Activated CD4-positive, alpha-beta T cell treated with anti-CD3 and anti-CD28 coated beads, Interleukin-2, amount 10 ng/mL, durations not matched to agents 7 days and 5 days (primary cell): ENCODE results near the gene MTERF4. TPM values are rescaled to one million over a fixed set of nuclear protein-coding genes. Genes with fewer than 3 reads are reported as not detected.

Source experiments
- CTCF ChIA-PET: fragments of 350-600 bp; sonication (Branson Sonifier 250); formaldehyde crosslinking; loops from one replicate; lab custom pipeline; 2021; ENCODE audit warnings: antibody characterized with exemption; lab: Charles Lee
- POLR2A ChIA-PET: fragments of 350-600 bp; sonication (Branson Sonifier 250); formaldehyde crosslinking; loops from one replicate; lab custom pipeline; 2021; ENCODE audit warnings: antibody characterized with exemption; lab: Charles Lee
- DNase-seq: peaks from one replicate; pipeline ENCODE4 v3.0.0-alpha.2; 2020
- H3K27ac Mint-ChIP-seq: one replicate; pipeline ENCODE4 v1.8.0; 2021; ENCODE audit warnings: mild to moderate bottlenecking, moderate library complexity, mixed read lengths
- H3K27me3 Mint-ChIP-seq: one replicate; pipeline ENCODE4 v1.8.0; 2021; ENCODE audit warnings: mixed read lengths
- H3K36me3 Mint-ChIP-seq: one replicate; pipeline ENCODE4 v1.8.0; 2021; ENCODE audit warnings: low read depth, mixed read lengths
- H3K4me1 Mint-ChIP-seq: one replicate; pipeline ENCODE4 v1.8.0; 2021; ENCODE audit warnings: mixed read lengths
- H3K4me3 Mint-ChIP-seq: one replicate; pipeline ENCODE4 v1.8.0; 2021; ENCODE audit warnings: mild to moderate bottlenecking, moderate library complexity, mixed read lengths
- H3K9me3 Mint-ChIP-seq: one replicate; pipeline ENCODE4 v1.8.0; 2021; ENCODE audit warnings: mixed read lengths
- total RNA-seq, 2 experiments: library from RNA; stranded (reverse); gene quantifications; one replicate each; pipeline ENCODE4 v1.2.3, GENCODE V29; 2021

Gene MTERF4
- total RNA-seq, 2 experiments from 2014 or later, result 38.0 to 41.0 TPM

DNA sequence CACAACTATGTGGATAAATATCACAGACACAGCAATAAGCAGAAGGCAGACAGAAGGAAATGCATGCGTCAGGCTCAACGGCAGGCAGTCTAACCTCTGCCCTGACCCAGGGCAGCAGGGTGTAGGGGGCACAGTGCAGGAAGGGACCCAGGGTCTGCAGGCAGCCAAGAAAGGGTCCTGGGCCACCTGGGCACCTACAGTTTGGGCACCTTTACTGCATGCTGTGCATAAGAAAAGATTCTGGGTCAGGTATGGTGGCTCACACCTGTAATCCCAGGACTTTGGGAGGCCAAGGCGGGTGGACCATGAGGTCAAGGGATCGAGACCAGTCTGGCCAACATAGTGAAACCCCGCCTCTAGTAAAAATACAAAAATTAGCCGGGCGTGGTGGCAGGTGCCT lies 29.4 kb upstream of the MTERF4 start:
- Mint-ChIP-seq H3K4me3 (no peak overlapping the region), H3K9me3 (no peaks in the 10 kb centered on the region), H3K36me3 (peaks cover 25% of the 10 kb centered on the region), H3K4me1 (peaks cover 17% of the 10 kb centered on the region), H3K27ac (no peak overlapping the region), H3K27me3 (no peaks in the 10 kb centered on the region)
- POLR2A ChIA-PET, result no interaction called here
- CTCF ChIA-PET, result no interaction called here
- no peak for DNase-seq

- no peaks in the 10 kb centered on the region for H3K27me3 Mint-ChIP-seq
- H3K9me3 Mint-ChIP-seq, result no peaks in the 10 kb centered on the region
- peaks cover 21% of the 10 kb centered on the region for H3K36me3 Mint-ChIP-seq
- peaks cover 17% of the 10 kb centered on the region for H3K4me1 Mint-ChIP-seq
- ChIA-PET CTCF (interaction anchor here (0.6 to 1.4 kb wide), 3 partner anchors 19 to 87 kb away, joined by 3 to 4 read pairs (median 3); partner anchors contain the start of gene PASK), POLR2A (no interaction called here)
- no peak for DNase-seq
- no peak overlapping the region for H3K4me3 Mint-ChIP-seq
- H3K27ac Mint-ChIP-seq, result no peak overlapping the region
Measured at GRCh38 chr2:241130316-241130715, 28.2 kb upstream of the MTERF4 start.

- H3K27me3 Mint-ChIP-seq, result no peaks in the 10 kb centered on the region
- H3K27ac Mint-ChIP-seq, result peak overlapping the region; percentile 58
- H3K9me3 Mint-ChIP-seq, result no peaks in the 10 kb centered on the region
- no peak overlapping the region for H3K4me3 Mint-ChIP-seq
- POLR2A ChIA-PET, result no interaction called here
- CTCF ChIA-PET, result interaction anchor here (1.4 kb wide), 1 partner anchor 20 kb away, joined by 4 read pairs; the partner anchor contains the start of gene PASK
- no peak for DNase-seq
- peaks cover 17% of the 10 kb centered on the region for H3K4me1 Mint-ChIP-seq
- peaks cover 20% of the 10 kb centered on the region for H3K36me3 Mint-ChIP-seq
Measured at GRCh38 chr2:241129086-241129871, 27.2 kb upstream of the MTERF4 start.

- no peak for DNase-seq
- H3K4me3 Mint-ChIP-seq, result no peak overlapping the region
- H3K9me3 Mint-ChIP-seq, result no peaks in the 10 kb centered on the region
- peak overlapping the region; percentile 80 for H3K27ac Mint-ChIP-seq
- H3K36me3 Mint-ChIP-seq, result peaks cover 25% of the 10 kb centered on the region
- H3K27me3 Mint-ChIP-seq, result no peaks in the 10 kb centered on the region
- ChIA-PET POLR2A (no interaction called here), CTCF (no interaction called here)
- H3K4me1 Mint-ChIP-seq, result peaks cover 20% of the 10 kb centered on the region
Measured at GRCh38 chr2:241128266-241128665, 26.2 kb upstream of the MTERF4 start.

- no peak for DNase-seq
- Mint-ChIP-seq H3K27me3 (no peaks in the 10 kb centered on the region), H3K4me3 (no peak overlapping the region), H3K4me1 (peaks cover 20% of the 10 kb centered on the region), H3K36me3 (peaks cover 27% of the 10 kb centered on the region), H3K27ac (no peak overlapping the region), H3K9me3 (no peaks in the 10 kb centered on the region)
- POLR2A ChIA-PET, result no interaction called here
- CTCF ChIA-PET, result interaction anchor here (0.6 to 1.4 kb wide), 4 partner anchors 12 to 522 kb away, joined by 3 to 4 read pairs (median 4); no protein-coding TSS in a partner anchor
Measured at GRCh38 chr2:241126771-241127202, 24.7 kb upstream of the MTERF4 start.

- no peak overlapping the region for H3K27ac Mint-ChIP-seq
- no peaks in the 10 kb centered on the region for H3K27me3 Mint-ChIP-seq
- ChIA-PET CTCF (interaction anchor here (1.2 to 1.4 kb wide), 3 partner anchors 10 to 17 kb away, joined by 4 read pairs; no protein-coding TSS in a partner anchor), POLR2A (no interaction called here)
- H3K4me1 Mint-ChIP-seq, result peaks cover 20% of the 10 kb centered on the region
- no peak overlapping the region for H3K4me3 Mint-ChIP-seq
- no peaks in the 10 kb centered on the region for H3K9me3 Mint-ChIP-seq
- DNase-seq, result no peak
- H3K36me3 Mint-ChIP-seq, result peaks cover 33% of the 10 kb centered on the region
Measured at GRCh38 chr2:241126201-241126611, 24.1 kb upstream of the MTERF4 start.

- Mint-ChIP-seq H3K9me3 (peaks cover 2% of the 10 kb centered on the region), H3K27ac (no peak overlapping the region), H3K4me3 (no peak overlapping the region), H3K4me1 (peaks cover 20% of the 10 kb centered on the region), H3K27me3 (no peaks in the 10 kb centered on the region), H3K36me3 (peaks cover 36% of the 10 kb centered on the region)
- ChIA-PET POLR2A (no interaction called here), CTCF (interaction anchor here (0.6 to 1.2 kb wide), 2 partner anchors 10 to 20 kb away, joined by 3 to 4 read pairs; no protein-coding TSS in a partner anchor)
- DNase-seq, result no peak
Measured at GRCh38 chr2:241125626-241126025, 23.5 kb upstream of the MTERF4 start.

DNA sequence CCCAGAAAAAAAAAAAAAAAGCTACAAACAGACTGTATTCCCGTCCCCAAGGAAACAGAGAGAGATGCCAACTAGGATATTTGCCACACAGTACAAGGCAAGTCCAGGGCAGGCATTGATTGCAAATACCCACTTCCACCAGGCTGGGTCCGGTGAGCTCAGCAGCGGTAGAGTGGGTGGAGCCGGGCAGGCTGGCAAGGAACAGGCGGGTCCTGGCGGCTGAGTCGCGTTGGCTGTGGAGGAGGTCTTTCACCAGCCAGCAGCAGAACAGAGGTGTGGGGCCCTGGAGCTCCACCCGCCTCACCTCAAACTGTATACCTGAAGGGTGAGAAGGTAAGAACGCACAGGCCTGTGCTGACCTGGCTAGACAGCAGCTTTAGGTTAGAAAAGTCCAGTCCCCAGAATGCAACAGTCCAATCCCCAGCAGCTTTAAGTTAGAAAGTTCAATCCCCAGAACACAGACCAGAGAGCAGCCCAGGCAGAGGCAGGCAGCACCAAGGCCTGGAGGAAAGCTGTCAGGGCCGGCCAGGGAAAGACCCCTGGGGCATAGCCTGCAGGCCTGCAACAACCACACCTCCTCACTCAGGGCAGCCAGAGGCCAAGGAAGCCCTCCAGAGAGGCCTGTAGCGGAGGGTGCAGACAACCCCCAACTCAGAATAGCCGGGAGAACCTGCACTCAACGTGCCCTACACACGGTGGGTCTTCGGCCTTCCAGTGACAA lies 21.9 kb upstream of the MTERF4 start:
- peak; percentile 22 for DNase-seq
- H3K9me3 Mint-ChIP-seq, result peaks cover 2% of the 10 kb centered on the region
- ChIA-PET POLR2A (no interaction called here), CTCF (interaction anchor here (0.6 to 1.2 kb wide), 3 partner anchors 14 to 563 kb away, joined by 3 to 5 read pairs (median 4); partner anchors contain the start of gene PASK)
- peaks cover 34% of the 10 kb centered on the region for H3K36me3 Mint-ChIP-seq
- H3K27ac Mint-ChIP-seq, result peak overlapping the region; percentile 46
- H3K4me1 Mint-ChIP-seq, result peaks cover 18% of the 10 kb centered on the region
- no peak overlapping the region for H3K4me3 Mint-ChIP-seq
- H3K27me3 Mint-ChIP-seq, result no peaks in the 10 kb centered on the region

DNA sequence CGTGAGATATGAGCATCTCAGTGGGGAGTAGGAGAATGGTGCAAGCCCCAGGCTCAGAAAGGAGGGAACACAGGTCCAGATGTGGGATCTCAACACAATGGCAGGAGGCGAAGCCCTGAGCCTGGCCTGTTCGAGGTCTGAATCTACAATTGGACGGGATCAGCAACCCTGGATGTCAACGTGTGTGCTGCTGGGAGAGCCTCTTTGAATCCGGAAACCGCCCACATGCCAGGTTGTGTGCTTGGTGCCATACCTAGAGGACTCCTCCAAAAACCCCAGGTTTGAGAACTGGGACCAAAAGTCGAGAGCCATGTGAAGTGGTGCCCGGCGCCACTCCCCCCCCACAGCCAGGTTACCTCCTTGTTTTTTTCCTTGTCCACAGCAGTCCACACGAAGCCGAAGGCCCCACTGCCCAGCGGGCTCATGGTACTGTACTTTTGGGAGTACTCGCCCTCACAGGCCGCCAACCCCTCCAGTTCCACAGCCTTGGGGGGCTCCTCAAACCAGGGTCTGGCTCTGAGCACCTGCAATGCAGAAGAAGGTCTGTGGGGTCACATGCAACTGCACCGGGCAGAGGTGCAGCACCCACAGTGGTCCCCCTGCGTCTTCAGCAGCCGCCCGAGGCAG lies 20.4 kb upstream of the MTERF4 start:
- DNase-seq, result no peak
- Mint-ChIP-seq H3K36me3 (peaks cover 34% of the 10 kb centered on the region), H3K4me1 (peaks cover 7% of the 10 kb centered on the region), H3K27ac (peak overlapping the region; percentile 31), H3K27me3 (no peaks in the 10 kb centered on the region), H3K9me3 (peaks cover 2% of the 10 kb centered on the region), H3K4me3 (no peak overlapping the region)
- ChIA-PET CTCF (interaction anchor here (1.0 kb wide), 1 partner anchor 10 kb away, joined by 4 read pairs; no protein-coding TSS in a partner anchor), POLR2A (no interaction called here)

DNA sequence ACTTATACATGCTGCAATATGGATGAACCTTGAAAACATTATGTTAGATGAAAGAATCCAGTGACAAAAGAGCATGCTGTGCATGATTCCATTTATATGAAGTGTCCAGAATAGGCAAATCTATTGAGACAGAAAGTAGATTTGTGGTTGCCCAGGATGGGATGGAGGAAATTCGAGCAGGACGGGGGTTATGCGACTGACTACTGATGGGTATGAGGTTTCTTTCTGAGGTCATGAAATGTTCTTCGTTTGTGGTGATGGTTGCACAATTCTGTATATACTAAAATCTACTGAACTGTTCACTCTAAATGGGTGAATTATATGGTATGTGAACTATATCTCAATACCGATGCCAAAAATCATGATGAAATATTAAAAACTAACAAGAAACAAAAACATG lies 18.9 kb upstream of the MTERF4 start:
- CTCF ChIA-PET, result interaction anchor here (0.8 kb wide), 1 partner anchor 26 kb away, joined by 3 read pairs; no protein-coding TSS in a partner anchor
- Mint-ChIP-seq H3K4me1 (peaks cover 3% of the 10 kb centered on the region), H3K4me3 (no peak overlapping the region), H3K27me3 (no peaks in the 10 kb centered on the region), H3K36me3 (peaks cover 36% of the 10 kb centered on the region), H3K27ac (no peak overlapping the region), H3K9me3 (peaks cover 2% of the 10 kb centered on the region)
- POLR2A ChIA-PET, result no interaction called here
- DNase-seq, result no peak

DNA sequence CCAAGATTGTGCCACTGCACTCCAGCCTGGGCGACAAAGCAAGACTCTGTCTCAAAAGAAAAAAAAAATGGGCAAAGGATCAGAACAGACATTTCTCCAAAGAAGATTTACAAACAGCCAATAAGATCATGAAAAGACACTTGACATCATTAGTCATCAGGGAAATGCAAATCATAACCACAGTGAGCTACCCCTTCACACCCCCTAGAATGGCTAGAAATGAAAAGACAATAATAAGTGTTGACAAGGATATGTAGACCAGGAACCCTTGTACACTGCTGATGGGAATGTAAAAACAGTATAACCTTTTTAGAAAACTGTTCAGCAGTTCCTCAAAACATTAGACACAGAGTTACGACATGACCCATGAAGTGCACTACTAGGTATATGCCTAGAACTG lies 18.4 kb upstream of the MTERF4 start:
- no peak overlapping the region for H3K4me3 Mint-ChIP-seq
- H3K36me3 Mint-ChIP-seq, result peaks cover 36% of the 10 kb centered on the region
- peaks cover 2% of the 10 kb centered on the region for H3K9me3 Mint-ChIP-seq
- ChIA-PET CTCF (interaction anchor here (0.8 kb wide), 1 partner anchor 26 kb away, joined by 3 read pairs; no protein-coding TSS in a partner anchor), POLR2A (no interaction called here)
- DNase-seq, result no peak
- no peak overlapping the region for H3K27ac Mint-ChIP-seq
- peaks cover 3% of the 10 kb centered on the region for H3K4me1 Mint-ChIP-seq
- H3K27me3 Mint-ChIP-seq, result no peaks in the 10 kb centered on the region

- peaks cover 38% of the 10 kb centered on the region for H3K36me3 Mint-ChIP-seq
Measured at GRCh38 chr2:241118737-241119505, 16.8 kb upstream of the MTERF4 start.

More at GRCh38 chr2:241118737-241119505, 16.8 kb upstream of the MTERF4 start:
- no peak for DNase-seq
- no peak overlapping the region for H3K4me3 Mint-ChIP-seq
- POLR2A ChIA-PET, result no interaction called here
- peaks cover 2% of the 10 kb centered on the region for H3K9me3 Mint-ChIP-seq
- no peak overlapping the region for H3K27ac Mint-ChIP-seq
- no peaks in the 10 kb centered on the region for H3K27me3 Mint-ChIP-seq
- H3K4me1 Mint-ChIP-seq, result peaks cover under 1% of the 10 kb centered on the region
- CTCF ChIA-PET, result interaction anchor here (0.6 to 1.0 kb wide), 2 partner anchors 11 to 389 kb away, joined by 3 read pairs; no protein-coding TSS in a partner anchor
